BLaER1 (cell line): Measurements from ENCODE around the gene KANK3.

ENCODE experiments used
- H3K27ac ChIP-seq: shearing (Covaris generic); formaldehyde crosslinking; 2 replicates; pipeline ENCODE4 v1.8.1; 2022
- H3K27me3 ChIP-seq: shearing (Covaris generic); formaldehyde crosslinking; 2 replicates; pipeline ENCODE4 v1.8.1; 2022
- H3K36me3 ChIP-seq: shearing (Covaris generic); formaldehyde crosslinking; 2 replicates; pipeline ENCODE4 v1.8.1; 2022
- H3K4me1 ChIP-seq: shearing (Covaris generic); formaldehyde crosslinking; 2 replicates; pipeline ENCODE4 v1.8.1; 2022
- H3K4me2 ChIP-seq: shearing (Covaris generic); formaldehyde crosslinking; 2 replicates; pipeline ENCODE4 v1.8.1; 2022
- H3K4me3 ChIP-seq: shearing (Covaris generic); formaldehyde crosslinking; 2 replicates; pipeline ENCODE4 v1.8.1; 2022
- H3K9ac ChIP-seq: shearing (Covaris generic); formaldehyde crosslinking; 2 replicates; pipeline ENCODE4 v1.8.1; 2022
- H3K9me3 ChIP-seq: shearing (Covaris generic); formaldehyde crosslinking; 2 replicates; pipeline ENCODE4 v1.8.1; 2022
- H4K20me1 ChIP-seq: shearing (Covaris generic); formaldehyde crosslinking; 2 replicates; pipeline ENCODE4 v1.8.1; 2022
- Cebpa-rat ChIP-seq: shearing (Covaris generic); IDR thresholded peaks from 2 replicates; pipeline ENCODE4 v1.8.1; 2022

KANK3 gene

DNA sequence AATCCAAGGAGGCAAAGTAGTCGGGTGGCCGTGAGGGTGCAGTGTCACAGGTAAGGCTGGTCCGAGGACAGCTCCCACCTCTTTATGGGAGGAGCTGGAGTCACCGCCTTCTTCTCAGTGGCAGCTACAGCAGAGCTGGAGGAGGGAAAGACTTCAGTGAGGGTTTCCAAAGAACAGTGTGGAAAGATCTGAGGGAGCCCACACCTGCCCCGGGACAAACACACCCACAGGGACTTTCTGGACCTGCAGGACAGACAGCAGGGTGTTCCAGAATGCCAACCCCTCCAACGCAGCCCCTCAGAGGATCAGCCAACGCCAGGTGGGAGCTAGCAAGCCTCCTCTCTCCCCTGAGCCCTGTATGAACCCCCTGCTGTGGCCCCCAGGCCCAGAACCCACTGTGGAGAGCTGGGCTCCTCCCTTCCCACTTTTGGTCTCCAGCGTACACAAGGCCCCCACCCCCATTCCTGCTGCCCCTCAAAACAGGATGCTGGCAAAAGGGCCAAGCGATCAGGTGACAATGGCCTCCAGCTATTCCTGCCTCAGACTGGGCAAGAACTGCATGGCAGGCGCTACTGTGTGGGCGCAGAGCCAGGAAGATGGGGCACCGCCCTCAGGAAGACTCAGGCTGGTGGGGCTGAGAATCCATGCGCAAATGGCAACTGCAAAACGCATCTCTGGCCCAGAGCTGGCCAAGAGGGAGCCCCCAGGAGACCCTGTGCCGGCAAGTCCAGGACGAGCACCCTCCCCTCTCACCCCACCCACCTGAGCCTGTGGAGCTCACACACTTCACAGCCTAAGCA is 31.4 kb downstream of the KANK3 start:
- Histone ChIP-seq H3K27me3 (no peaks in the 10 kb centered on the region), H3K27ac (peak overlapping the region; percentile 49; the same call in 1 of the 2 replicates), H4K20me1 (peaks cover 6% of the 10 kb centered on the region; the same call in 1 of the 2 replicates), H3K9me3 (no peaks in the 10 kb centered on the region), H3K4me3 (no peak overlapping the region), H3K4me2 (no peak overlapping the region), H3K9ac (no peak overlapping the region), H3K36me3 (peaks cover 76% of the 10 kb centered on the region), H3K4me1 (peaks cover 26% of the 10 kb centered on the region)
- TF ChIP-seq Cebpa-rat = no peak

DNA sequence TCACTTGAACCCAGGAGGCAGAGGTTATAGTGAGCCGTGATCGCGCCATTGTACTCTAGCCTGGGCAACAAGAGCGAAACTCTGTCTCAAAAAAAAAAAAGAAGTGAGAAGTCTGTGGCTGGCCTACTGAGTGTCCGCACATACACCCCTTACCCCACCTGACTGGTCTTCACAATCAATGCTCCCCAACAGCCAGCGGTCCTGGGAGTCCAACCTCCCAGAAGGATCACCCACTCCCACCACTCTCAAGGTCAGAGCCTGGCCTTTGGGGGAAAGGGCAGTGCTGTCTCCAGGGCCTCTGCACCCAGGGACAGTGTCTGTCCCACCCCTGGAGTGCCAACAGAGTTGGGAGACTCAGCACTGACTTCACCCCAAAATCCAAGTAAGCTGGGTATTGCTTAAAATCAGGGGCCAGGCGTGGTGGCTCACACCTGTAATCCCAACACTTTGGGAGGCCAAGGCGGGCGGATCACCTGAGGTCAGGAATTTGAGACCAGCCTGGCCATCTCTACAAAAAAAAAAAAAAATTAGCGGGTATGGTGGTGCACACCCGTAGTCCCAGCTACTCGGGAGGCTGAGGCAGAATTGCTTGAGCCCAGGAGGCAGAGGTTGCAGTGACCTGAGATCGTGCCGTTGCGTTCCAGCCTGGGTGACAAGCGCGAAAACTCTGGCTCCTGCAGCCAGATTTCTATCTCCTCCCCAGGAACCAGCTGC is 32.6 kb downstream of the KANK3 start:
- no peaks in the 10 kb centered on the region for H3K27me3 ChIP-seq
- no peak overlapping the region for H3K4me3 ChIP-seq
- no peak overlapping the region for H3K27ac ChIP-seq
- H3K4me2 ChIP-seq = no peak overlapping the region
- TF ChIP-seq Cebpa-rat = no peak
- peaks cover 75% of the 10 kb centered on the region for H3K36me3 ChIP-seq
- no peak overlapping the region for H3K9ac ChIP-seq
- H4K20me1 ChIP-seq = peaks cover 17% of the 10 kb centered on the region; the same call in 1 of the 2 replicates
- H3K4me1 ChIP-seq = peaks cover 32% of the 10 kb centered on the region
- no peaks in the 10 kb centered on the region for H3K9me3 ChIP-seq

DNA sequence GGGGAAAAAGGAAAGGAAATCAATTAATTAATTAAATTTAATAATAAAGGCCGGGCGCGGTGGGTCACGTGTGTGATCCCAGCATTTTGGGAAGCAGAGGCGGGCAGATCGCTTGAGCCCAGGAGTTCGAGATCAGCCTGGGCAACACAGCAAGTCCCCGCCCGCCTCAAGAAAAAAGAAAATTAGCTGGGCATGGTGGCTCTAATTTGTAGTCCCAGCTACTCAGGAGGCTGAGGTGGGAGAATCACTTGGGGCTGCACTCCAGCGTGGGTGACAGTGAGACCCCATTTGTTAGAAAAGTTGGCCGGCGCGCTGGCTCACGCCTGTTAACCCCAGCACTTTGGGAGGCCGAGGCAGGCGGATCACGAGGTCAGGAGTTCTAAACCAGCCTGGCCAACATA is 34.2 kb downstream of the KANK3 start:
- Histone ChIP-seq H3K27ac (no peak overlapping the region), H3K4me3 (peak overlapping the region; percentile 82)
- no peak for TF ChIP-seq Cebpa-rat

DNA sequence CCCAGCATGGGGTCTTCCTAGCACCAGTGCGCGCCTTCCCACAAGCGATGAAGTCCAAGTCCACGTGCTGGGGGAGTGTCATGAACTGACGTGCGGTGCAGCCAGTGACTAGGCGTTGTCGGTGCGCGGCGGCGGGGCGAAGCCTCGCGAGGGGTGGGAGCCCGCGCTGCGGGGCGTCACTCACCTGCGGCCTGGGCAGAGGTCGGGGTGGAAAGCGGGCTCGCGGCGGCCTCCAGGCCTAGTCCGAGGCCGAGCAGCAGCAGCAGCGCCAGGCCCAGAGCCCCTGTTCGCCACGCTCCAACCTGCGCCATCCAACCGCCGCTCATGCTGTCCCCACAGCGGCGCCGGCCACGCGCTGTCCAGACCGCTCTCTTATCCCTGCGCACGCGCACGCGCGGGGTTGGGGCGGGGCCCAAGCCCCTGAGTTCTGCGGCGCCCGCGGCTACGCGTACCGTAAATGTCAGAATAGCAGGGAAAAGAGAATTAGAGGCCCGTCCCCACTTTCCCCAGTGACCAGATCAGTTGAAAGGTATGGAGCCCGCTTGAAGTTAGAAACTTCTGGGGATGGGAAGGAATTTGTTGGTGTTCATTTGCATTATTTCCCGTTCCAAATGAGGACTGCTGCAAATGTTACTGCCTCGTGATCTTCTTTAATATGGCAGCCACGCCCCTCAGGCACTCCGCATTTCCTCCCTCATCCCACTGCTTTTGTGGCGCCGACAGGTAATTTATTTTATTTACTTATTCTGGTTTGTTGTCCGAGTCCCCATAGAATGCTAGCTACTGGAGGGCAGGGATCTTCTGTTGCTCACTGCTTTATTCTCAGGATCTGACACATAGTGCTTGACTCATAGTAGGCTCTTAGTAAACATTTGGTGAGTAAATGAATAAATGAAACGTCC is 34.8 kb downstream of the KANK3 start, which contains the start of gene CD320:
TSS of gene CD320 (minus strand) at position 394 of the 902 bp plus-strand sequence. CDS start at position 326, 68 bp downstream.
- TF ChIP-seq Cebpa-rat = no peak
- Histone ChIP-seq H3K36me3 (peaks cover 75% of the 10 kb centered on the region), H3K9me3 (no peaks in the 10 kb centered on the region), H3K4me2 (peak within 1 kb of the TSS; percentile 93), H3K4me1 (peaks cover 55% of the 10 kb centered on the region), H3K9ac (peak within 1 kb of the TSS; percentile 93), H3K27me3 (no peaks in the 10 kb centered on the region), H3K4me3 (peak within 1 kb of the TSS; percentile 82), H3K27ac (peak within 1 kb of the TSS; percentile 96), H4K20me1 (peaks cover 40% of the 10 kb centered on the region)

More for the DNA sequence above, 34.2 kb downstream of the KANK3 start:
- Histone ChIP-seq H3K4me1 (peaks cover 49% of the 10 kb centered on the region), H3K9me3 (no peaks in the 10 kb centered on the region), H3K27me3 (no peaks in the 10 kb centered on the region), H4K20me1 (peaks cover 33% of the 10 kb centered on the region), H3K36me3 (peaks cover 75% of the 10 kb centered on the region), H3K9ac (peak overlapping the region; percentile 93), H3K4me2 (peak overlapping the region; percentile 93)

DNA sequence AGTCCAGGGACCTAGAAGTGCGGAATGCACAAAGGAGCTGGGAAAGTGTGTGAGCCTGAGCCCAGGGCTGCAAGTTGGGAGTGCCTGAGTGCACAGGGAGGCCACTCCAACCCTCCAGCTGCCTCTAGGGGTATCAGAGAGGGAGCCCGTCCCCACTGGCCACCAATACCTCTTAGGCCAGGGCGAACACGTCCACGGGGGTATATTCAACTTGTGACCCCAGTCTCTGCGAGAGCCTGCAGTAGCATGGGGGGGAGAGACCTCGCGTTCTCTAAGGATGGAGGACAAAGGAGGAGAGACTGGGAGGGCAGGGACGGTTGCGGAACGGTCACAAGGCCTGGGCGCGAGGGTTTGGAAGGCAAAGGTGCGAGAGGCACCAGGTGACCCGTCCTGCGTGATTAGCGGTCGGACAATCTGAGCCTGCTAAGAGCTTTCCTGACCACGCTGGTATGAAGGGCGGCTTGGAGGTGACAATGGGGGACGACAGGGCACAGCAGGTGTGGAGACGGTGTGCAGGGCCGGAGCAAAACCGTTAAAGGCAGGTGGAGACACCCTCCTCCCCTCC is 35.6 kb downstream of the KANK3 start:
- H3K36me3 ChIP-seq = peaks cover 75% of the 10 kb centered on the region
- H3K4me3 ChIP-seq = peak overlapping the region; percentile 82
- peak overlapping the region; percentile 93 for H3K9ac ChIP-seq
- no peak for TF ChIP-seq Cebpa-rat
- H3K9me3 ChIP-seq = no peaks in the 10 kb centered on the region
- H3K27ac ChIP-seq = peak overlapping the region; percentile 96
- peaks cover 61% of the 10 kb centered on the region for H3K4me1 ChIP-seq
- H4K20me1 ChIP-seq = peaks cover 45% of the 10 kb centered on the region
- peak overlapping the region; percentile 93 for H3K4me2 ChIP-seq
- H3K27me3 ChIP-seq = no peaks in the 10 kb centered on the region

DNA sequence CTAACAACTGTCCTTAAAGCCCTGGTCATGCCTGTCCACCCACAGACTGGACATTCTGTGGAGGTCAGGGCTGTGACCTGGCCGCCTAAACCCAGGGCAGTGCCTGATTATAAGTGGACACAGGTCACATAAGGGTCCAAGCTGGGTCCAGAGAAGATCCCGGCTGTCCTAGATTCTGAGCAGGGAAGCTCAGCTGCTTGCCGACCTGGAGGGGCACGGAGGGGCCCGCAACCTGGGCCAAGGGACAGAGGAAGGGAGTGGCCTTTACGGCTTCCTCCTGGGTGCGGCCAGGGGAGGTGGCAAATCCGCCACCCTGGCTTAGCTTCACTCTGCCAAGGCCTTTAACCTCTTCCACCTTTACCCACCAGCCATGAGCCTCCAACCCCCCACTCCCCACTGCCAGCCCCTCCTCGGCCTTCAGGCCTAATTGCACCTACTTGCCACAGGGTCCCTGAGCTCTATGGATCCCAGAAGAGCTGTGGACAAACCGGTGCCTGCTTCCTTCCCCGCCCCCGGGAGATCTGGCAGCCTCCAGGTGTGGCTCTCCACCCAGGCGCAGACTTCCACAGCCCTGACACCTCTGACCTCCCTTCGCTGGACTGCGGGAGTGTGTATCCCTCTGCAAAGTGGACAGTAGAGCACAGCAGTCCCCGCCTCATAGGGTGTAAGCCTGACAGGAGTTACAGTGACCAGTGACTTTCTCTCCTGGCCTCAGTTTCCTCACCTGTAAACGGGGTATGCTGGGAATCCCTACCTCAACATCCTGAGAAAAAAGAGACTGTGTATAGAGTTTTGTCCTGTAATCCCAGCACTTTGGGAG is 36.6 kb downstream of the KANK3 start:
- Histone ChIP-seq H3K4me3 (peak overlapping the region; percentile 82), H3K36me3 (peaks cover 75% of the 10 kb centered on the region), H3K9me3 (no peaks in the 10 kb centered on the region), H4K20me1 (peaks cover 52% of the 10 kb centered on the region), H3K27me3 (no peaks in the 10 kb centered on the region), H3K27ac (peak overlapping the region; percentile 96), H3K4me2 (peak overlapping the region; percentile 93), H3K9ac (peak overlapping the region; percentile 93), H3K4me1 (peaks cover 65% of the 10 kb centered on the region)
- no peak for TF ChIP-seq Cebpa-rat

DNA sequence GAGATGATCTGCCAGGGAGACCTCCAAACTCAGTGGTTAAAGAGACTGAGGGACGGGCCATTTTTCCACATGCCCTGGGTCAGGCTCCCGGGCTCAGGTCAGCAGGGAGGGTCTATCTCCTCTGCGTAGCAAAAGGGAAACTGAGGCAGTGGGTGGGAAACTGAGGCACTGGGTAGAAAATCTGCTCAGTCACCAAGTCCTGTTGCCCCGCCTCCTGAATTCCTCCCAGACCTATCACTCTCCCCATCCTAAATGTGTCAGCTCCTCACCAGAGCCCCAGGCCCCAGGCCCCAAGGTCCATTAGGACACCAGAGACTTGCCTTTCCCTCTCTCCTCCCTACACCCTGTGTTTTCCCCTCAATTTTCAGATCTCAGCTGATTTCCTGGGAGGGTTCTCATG is 37.3 kb downstream of the KANK3 start:
- peak overlapping the region; percentile 8; the same call in 1 of the 2 replicates for H3K9ac ChIP-seq

DNA sequence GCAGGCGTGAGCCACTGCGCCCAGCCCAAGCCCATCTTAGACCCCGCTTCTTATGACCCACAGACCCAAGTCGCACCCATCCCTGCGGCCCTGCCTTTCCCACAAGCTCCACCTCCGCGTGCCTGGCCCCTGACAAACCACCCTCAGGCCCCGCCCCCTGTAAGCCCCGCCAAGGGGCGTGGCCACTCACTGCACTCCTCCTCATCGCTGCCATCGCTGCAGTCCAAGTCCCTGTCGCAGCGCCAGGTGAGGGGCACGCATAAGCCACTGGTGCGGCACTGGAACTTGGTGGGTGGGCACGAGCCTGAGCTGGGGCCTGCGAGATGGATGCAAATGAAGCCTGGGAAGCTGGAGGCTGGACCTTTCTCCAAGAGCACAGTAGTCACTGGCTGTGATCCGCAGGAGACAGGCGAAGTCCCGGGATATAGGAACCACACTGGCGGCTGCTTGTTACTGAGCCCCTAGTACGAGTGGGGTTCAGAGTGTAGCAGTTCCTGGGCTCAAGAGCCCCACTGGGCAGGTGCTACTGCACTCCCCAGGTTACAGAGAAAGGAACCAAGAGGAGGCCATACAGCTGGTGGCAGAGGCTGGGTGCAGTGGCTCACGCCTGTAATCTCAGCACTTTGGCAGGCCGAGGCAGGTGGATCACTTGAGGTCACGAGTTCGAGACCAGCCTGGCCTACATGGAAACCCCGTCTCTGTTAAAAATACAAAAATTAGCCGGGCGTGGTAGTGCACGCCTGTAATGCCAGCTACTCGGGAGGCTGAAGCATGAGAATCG is 38.0 kb downstream of the KANK3 start:
- Histone ChIP-seq H3K27me3 (no peaks in the 10 kb centered on the region), H3K9ac (0 out of 2 replicates have a peak overlapping the region, but pooled peaks have one; percentile 41), H3K4me2 (peak overlapping the region; percentile 93), H3K4me3 (no peak overlapping the region), H4K20me1 (peaks cover 52% of the 10 kb centered on the region), H3K4me1 (peaks cover 65% of the 10 kb centered on the region), H3K36me3 (peaks cover 61% of the 10 kb centered on the region), H3K27ac (peak overlapping the region; percentile 46; the same call in 1 of the 2 replicates), H3K9me3 (no peaks in the 10 kb centered on the region)
- no peak for TF ChIP-seq Cebpa-rat

More for the DNA sequence above, 37.3 kb downstream of the KANK3 start:
- peak overlapping the region; percentile 93 for H3K4me2 ChIP-seq
- H3K4me3 ChIP-seq = no peak overlapping the region
- no peaks in the 10 kb centered on the region for H3K9me3 ChIP-seq
- H4K20me1 ChIP-seq = peaks cover 52% of the 10 kb centered on the region
- TF ChIP-seq Cebpa-rat = no peak
- H3K4me1 ChIP-seq = peaks cover 65% of the 10 kb centered on the region
- H3K27me3 ChIP-seq = no peaks in the 10 kb centered on the region
- H3K36me3 ChIP-seq = peaks cover 69% of the 10 kb centered on the region
- peak overlapping the region; percentile 96; the same call in 1 of the 2 replicates for H3K27ac ChIP-seq
